NT2/D1 (cell line): ENCODE data around the gene DNMT1.

Experiments used
- SUZ12 ChIP-seq: IDR thresholded peaks from 2 replicates; pipeline ENCODE4 v1.6.1; 2011; ENCODE audit not compliant: insufficient read length, insufficient read depth; ENCODE audit errors: extremely low read depth
- YY1 ChIP-seq: IDR thresholded peaks from 2 replicates; pipeline ENCODE4 v1.6.1; 2011; ENCODE audit not compliant: insufficient read length, insufficient read depth
- ZNF274 ChIP-seq: IDR thresholded peaks from 2 replicates; pipeline ENCODE4 v1.6.1; 2011; ENCODE audit warnings: mild to moderate bottlenecking, low read depth, low read length

- TF ChIP-seq YY1: no peak
- TF ChIP-seq ZNF274: no peak
- no peak for TF ChIP-seq SUZ12
These were observed 70.3 kb downstream of the DNMT1 start for GRCh38 chr19:10124429-10124828.
